Fibroblast of skin of right quadriceps (primary cell): ENCODE results near the gene PDLIM1.

Experiments
- DNase-seq: peaks from one replicate; pipeline ENCODE4 v3.0.0-alpha.2; 2013

The PDLIM1 gene

GRCh38 chr10:95196046-95196445, 94.8 kb downstream of the PDLIM1 start:
- no peak for DNase-seq

GRCh38 chr10:95193944-95194343, 96.9 kb downstream of the PDLIM1 start, which contains the start of gene ACSM6:
Gene ACSM6 (plus strand): TSS chr10:95194238. CDS start chr10:95194486, 248 bp downstream.
- DNase-seq, result no peak

GRCh38 chr10:95188593-95188992, 102.2 kb downstream of the PDLIM1 start:
- no peak for DNase-seq

DNA sequence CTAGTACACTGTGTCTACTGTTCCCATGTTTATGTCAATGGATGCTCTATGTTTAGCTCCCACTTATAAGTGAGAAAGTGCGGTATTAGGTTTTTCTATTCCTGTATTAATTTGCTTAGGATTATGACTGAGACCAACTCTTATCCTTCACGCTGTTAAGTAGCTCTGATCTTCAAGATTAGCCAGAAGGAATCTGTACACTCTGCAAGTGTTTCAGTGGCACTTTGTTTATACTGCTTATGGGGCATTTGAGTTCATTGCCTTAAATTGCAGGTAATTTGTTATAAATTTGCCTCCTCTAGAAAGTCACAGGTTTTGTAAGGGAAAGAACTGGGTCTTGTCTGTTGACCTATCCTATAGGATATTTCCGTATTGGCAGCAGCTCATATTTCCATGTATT, 103.2 kb downstream of the PDLIM1 start:
- DNase-seq, result no peak
